Panc1 (cell line): ENCODE measurements around the gene KRT6A.
"Not testable (repeated sequence)": the region's sequence is repeated elsewhere in the genome, so short reads cannot be mapped to it uniquely, and the experiment has no call there.

ENCODE experiments used
- POLR2AphosphoS5 ChIP-seq: IDR thresholded peaks from 2 replicates; pipeline ENCODE4 v1.6.1; 2012; ENCODE audit warnings: mild to moderate bottlenecking, low read depth, low read length, moderate library complexity
- REST ChIP-seq, 2 experiments: IDR thresholded peaks; 2 replicates each; pipeline ENCODE4 v1.6.1; 2011 to 2012; ENCODE audit warnings: low read depth in 2 of 2, control low read depth in 1 of 2, low read length in 1 of 2, mild to moderate bottlenecking in 1 of 2, moderate library complexity in 1 of 2; ENCODE audit not compliant: insufficient read depth in 1 of 2
- SIN3A ChIP-seq: IDR thresholded peaks from 2 replicates; pipeline ENCODE4 v1.6.1; 2012; ENCODE audit warnings: low read depth, mild to moderate bottlenecking, low read length, moderate library complexity, borderline replicate concordance; ENCODE audit not compliant: insufficient read depth
- TCF7L2 ChIP-seq: IDR thresholded peaks from 2 replicates; pipeline ENCODE4 v1.6.1; 2011; ENCODE audit warnings: mild to moderate bottlenecking, low read depth, low read length, inconsistent platforms
- TF ChIP-seq, protein P1 (sequence below): fragments of 450-650 bp; IDR thresholded peaks from 2 replicates; pipeline ENCODE4 v1.5.1; 2017; ENCODE audit warnings: mild to moderate bottlenecking

DNA sequence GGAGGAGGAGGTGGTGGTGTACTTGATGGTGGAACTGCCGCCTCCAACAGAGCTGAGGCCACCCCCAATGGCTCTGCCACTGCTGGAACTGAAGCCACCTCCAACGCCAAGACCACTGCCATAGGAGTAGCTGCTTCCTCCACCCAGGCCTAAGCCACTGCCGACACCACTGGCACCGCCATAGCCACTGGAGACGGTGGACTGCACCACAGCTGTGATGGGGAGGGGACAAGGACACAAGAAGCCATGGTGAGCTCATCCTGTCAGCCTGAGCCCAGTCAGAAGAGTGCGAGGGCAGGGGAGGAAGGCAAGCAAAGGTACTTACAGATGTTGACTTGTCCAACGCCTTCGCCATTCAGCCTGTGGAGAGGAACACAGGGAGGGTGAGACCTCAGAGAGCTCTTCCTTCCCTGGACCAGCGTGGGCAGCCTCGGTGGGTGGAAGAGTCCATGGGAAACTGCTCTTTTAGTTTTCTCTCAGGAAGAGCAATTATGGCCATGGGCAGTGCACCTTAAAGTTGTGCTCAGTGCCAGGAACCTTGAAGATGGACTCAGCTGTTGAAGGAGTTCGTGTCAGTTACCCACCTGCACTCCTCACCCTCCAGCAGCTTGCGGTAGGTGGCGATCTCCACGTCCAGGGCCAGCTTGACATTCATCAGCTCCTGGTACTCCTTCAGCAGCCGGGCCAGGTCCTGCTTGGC, 5.2 kb downstream of the KRT6A start:
- TF ChIP-seq, protein P1, sequence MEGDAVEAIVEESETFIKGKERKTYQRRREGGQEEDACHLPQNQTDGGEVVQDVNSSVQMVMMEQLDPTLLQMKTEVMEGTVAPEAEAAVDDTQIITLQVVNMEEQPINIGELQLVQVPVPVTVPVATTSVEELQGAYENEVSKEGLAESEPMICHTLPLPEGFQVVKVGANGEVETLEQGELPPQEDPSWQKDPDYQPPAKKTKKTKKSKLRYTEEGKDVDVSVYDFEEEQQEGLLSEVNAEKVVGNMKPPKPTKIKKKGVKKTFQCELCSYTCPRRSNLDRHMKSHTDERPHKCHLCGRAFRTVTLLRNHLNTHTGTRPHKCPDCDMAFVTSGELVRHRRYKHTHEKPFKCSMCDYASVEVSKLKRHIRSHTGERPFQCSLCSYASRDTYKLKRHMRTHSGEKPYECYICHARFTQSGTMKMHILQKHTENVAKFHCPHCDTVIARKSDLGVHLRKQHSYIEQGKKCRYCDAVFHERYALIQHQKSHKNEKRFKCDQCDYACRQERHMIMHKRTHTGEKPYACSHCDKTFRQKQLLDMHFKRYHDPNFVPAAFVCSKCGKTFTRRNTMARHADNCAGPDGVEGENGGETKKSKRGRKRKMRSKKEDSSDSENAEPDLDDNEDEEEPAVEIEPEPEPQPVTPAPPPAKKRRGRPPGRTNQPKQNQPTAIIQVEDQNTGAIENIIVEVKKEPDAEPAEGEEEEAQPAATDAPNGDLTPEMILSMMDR = not testable (repeated sequence)
- not testable (repeated sequence) for TF ChIP-seq SIN3A; REST (IDR thresholded peaks at IDR 0.05; ENCODE audit: insufficient read depth in 1 of 2, low read depth in 2 of 2, low read length in 1 of 2); POLR2AphosphoS5; TCF7L2
